Ovary (tissue), 9 donors: ENCODE measurements around the gene RBKS. TPM values are rescaled to one million over a fixed set of nuclear protein-coding genes. Genes with fewer than 3 reads are reported as not detected.

Source experiments
- DNase-seq, 5 donors: peaks; one replicate each; pipeline ENCODE4 v3.0.0-alpha.2; 2019 to 2020
- H3K27ac ChIP-seq, 2 donors: fragments of 200-600 bp; one replicate each; pipeline versions ENCODE4 v1.5.1 to v1.8.0; 2019 to 2022
- H3K27me3 ChIP-seq: fragments of 200-600 bp; one replicate; pipeline ENCODE4 v1.8.0; 2022
- H3K36me3 ChIP-seq: fragments of 200-600 bp; sonication (generic); one replicate; pipeline ENCODE4 v1.5.1; 2019
- H3K4me1 ChIP-seq: one replicate; pipeline ENCODE4 v1.8.1; 2013; ENCODE audit warnings: mild to moderate bottlenecking, moderate library complexity; ENCODE audit not compliant: insufficient read depth
- H3K4me3 ChIP-seq: fragments of 200-600 bp; sonication (generic); one replicate; pipeline ENCODE4 v1.5.1; 2017
- H3K9me3 ChIP-seq, 2 donors: fragments of 200-600 bp in 1 of 2; sonication (generic) in 1 of 2; one replicate each; pipeline versions ENCODE4 v1.5.1 to v1.8.1; 2013 to 2019; ENCODE audit warnings: mild to moderate bottlenecking in 1 of 2, moderate library complexity in 1 of 2
- CTCF ChIP-seq, 3 donors: fragments of 450-650 bp in 2 of 3; fragments of 200-600 bp in 1 of 3; IDR thresholded peaks; one replicate each; pipeline versions ENCODE4 v1.5.1 to v1.8.0; 2016 to 2022; ENCODE audit warnings: antibody characterized with exemption in 3 of 3, mild to moderate bottlenecking in 1 of 3
- EP300 ChIP-seq: sonication (generic); formaldehyde crosslinking; IDR thresholded peaks from one replicate; pipeline ENCODE4 v1.6.1; 2017; ENCODE audit warnings: antibody characterized with exemption
- POLR2A ChIP-seq: fragments of 450-650 bp; IDR thresholded peaks from one replicate; pipeline ENCODE4 v1.6.1; 2017; ENCODE audit warnings: antibody characterized with exemption, mild to moderate bottlenecking, moderate library complexity
- WGBS, 3 donors: extraction: QIAGEN DNeasy Blood & Tissue Kit in 1 of 3; methylation state at CpG; one replicate each; pipeline versions ENCODE4 v1.1.5 to v1.1.7; 2013 to 2017; 5-methylcytosine and 5-hydroxymethylcytosine counted together
- intact Hi-C, 4 donors: fragments of 100-400 bp; cut with DNase I; formaldehyde crosslinking; loops; one replicate each; pipeline versions ENCODE4 v1.11.0 to v1.15.1; 2022 to 2023
- polyA plus RNA-seq, 2 donors: library from polyadenylated mRNA; stranded (reverse); fragments of 200-250 nt in 1 of 2; fragments of 350-450 nt in 1 of 2; fragmentation: Illumina TruSeq in 1 of 2; extraction: RNeasy Lipid Tissue Mini Kit (QIAGEN cat#74804) in 1 of 2; gene quantifications; one replicate each; pipeline ENCODE4 v1.2.3, GENCODE V29; 2013 to 2014
- total RNA-seq, 7 donors: library from RNA; depleted of rRNA in 2 of 7; stranded (reverse); fragments of >200 nt in 2 of 7; fragmentation: NEBNext Ultra II Directional in 3 of 7; extraction: Animal tissue kit (Norgen Biotek cat#: 25700) in 3 of 7; gene quantifications; one replicate each; pipeline versions ENCODE4 v1.1.0 to v1.2.4, GENCODE V29; 2016 to 2023
- donor health status: DM: no; HTN: no; CAD: no; lungs with moderate emphysema.
- donor health status: DM: no; HTN: no; CAD: no.
- donor health status: Bipolar disorder and iron deficiency.
- donor health status: DM: yes; HTN: yes; CAD: no.
- donor health status: DM: no; HTN: no; CAD: no.
- donor health status: DM: yes; HTN: yes; CAD: no.

RBKS gene
- total and polyA plus RNA-seq, 9 donors, result 1.9 to 32.9 (median 4.0) TPM

- Histone ChIP-seq H3K9me3 (no peaks in the 10 kb centered on the region), H3K4me1 (peaks cover 4% of the 10 kb centered on the region), H3K36me3 (no peaks in the 10 kb centered on the region), H3K27me3 (no peaks in the 10 kb centered on the region), H3K4me3 (peak overlapping the region; percentile 46), H3K27ac (peak overlapping the region; percentile 25 to 50)
- DNase-seq, result peak; percentile 71 to 87 (median 80)
- TF ChIP-seq POLR2A (peak; percentile 42), EP300 (peak; percentile 98), CTCF (IDR thresholded peaks at IDR 0.05) (no peak)
- intact Hi-C loops, result no loop called here
- WGBS, 3 donors, result 2 to 3% (median 2%) methylated on average over 38 to 51 of the region's 51 CpGs
These were observed 154.8 kb downstream of the RBKS start for GRCh38 chr2:27735263-27735904.

- peaks cover 4% of the 10 kb centered on the region for H3K4me1 ChIP-seq
- intact Hi-C loops, result no loop called here
- H3K9me3 ChIP-seq, result no peaks in the 10 kb centered on the region
- 84 to 95% (median 93%) methylated on average over 1 of the region's 1 CpG for WGBS, 3 donors
- no peaks in the 10 kb centered on the region for H3K27me3 ChIP-seq
- no peak overlapping the region for H3K4me3 ChIP-seq
- no peak for DNase-seq
- TF ChIP-seq POLR2A (no peak), EP300 (no peak), CTCF (IDR thresholded peaks at IDR 0.05) (no peak)
- H3K27ac ChIP-seq, result no peak overlapping the region
- no peaks in the 10 kb centered on the region for H3K36me3 ChIP-seq
These were observed 155.9 kb downstream of the RBKS start for GRCh38 chr2:27734305-27734704.

Other genes starting within 250 kb of the RBKS start
- 10 to 100 TPM; 20.4 to 29.2 (median 24.5) TPM for gene SUPT7L, start 226.8 kb downstream of the RBKS start, total RNA-seq
- 10 to 100 TPM; 22.1 to 37.7 TPM for gene SUPT7L, start 226.8 kb downstream of the RBKS start, polyA plus RNA-seq
- 10 to 100 TPM; 15.0 to 19.2 (median 16.2) TPM for gene SLC4A1AP, start 226.5 kb downstream of the RBKS start, total RNA-seq
- gene SLC4A1AP, start 226.5 kb downstream of the RBKS start, polyA plus RNA-seq, result 10 to 100 TPM; 14.6 to 22.0 TPM
- gene MRPL33, start 118.7 kb downstream of the RBKS start, total RNA-seq, result 100 to 1,000 TPM in 2 of 7 donors, 10 to 100 TPM in 5; 50.5 to 185 (median 62.4) TPM
- gene MRPL33, start 118.7 kb downstream of the RBKS start, polyA plus RNA-seq, result 100 to 1,000 TPM; 141 to 246 TPM
- 10 to 100 TPM; 24.2 to 51.3 (median 46.8) TPM for gene BABAM2, start 342 bp upstream of the RBKS start, total RNA-seq
- gene BABAM2, start 342 bp upstream of the RBKS start, polyA plus RNA-seq, result 10 to 100 TPM; 22.0 to 96.7 TPM